NCI-H128 (cell line): ENCODE measurements around the gene MAP3K1.
"Not testable (repeated sequence)": the region's sequence is repeated elsewhere in the genome, so short reads cannot be mapped to it uniquely, and the experiment has no call there.

Experiments
- DNase-seq: peaks from one replicate; lab custom pipeline; 2025; ENCODE audit not compliant: unreplicated experiment; lab: John Stamatoyannopoulos, UW

The MAP3K1 gene

DNA sequence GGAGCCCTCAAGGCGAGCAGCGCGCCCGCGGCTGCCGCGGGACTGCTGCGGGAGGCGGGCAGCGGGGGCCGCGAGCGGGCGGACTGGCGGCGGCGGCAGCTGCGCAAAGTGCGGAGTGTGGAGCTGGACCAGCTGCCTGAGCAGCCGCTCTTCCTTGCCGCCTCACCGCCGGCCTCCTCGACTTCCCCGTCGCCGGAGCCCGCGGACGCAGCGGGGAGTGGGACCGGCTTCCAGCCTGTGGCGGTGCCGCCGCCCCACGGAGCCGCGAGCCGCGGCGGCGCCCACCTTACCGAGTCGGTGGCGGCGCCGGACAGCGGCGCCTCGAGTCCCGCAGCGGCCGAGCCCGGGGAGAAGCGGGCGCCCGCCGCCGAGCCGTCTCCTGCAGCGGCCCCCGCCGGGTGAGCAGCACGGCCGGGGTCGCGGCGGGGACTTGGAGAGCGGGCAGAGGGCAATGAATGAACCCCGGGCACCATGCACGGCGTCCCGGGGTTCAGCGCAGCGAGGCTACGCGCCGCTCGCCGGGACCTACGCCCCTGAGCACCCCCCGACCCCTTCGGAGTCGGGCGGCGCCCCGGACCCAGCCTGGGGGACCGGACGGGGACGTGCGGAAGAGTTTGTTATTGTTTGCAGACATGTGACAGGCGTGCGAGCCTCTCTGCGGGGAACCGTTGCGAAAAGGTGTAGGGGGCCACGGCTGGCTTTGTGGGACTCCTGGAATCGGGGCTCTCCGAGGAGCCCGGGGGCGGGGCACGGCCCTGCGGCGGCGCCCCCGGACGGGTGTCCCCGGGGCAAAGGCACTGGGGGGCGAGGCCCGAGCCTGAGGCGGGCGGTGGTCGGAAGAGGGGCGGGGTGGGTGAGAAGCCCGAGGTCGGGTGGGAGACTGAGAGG is 553 bp downstream of the MAP3K1 start:
- no peak for DNase-seq

DNA sequence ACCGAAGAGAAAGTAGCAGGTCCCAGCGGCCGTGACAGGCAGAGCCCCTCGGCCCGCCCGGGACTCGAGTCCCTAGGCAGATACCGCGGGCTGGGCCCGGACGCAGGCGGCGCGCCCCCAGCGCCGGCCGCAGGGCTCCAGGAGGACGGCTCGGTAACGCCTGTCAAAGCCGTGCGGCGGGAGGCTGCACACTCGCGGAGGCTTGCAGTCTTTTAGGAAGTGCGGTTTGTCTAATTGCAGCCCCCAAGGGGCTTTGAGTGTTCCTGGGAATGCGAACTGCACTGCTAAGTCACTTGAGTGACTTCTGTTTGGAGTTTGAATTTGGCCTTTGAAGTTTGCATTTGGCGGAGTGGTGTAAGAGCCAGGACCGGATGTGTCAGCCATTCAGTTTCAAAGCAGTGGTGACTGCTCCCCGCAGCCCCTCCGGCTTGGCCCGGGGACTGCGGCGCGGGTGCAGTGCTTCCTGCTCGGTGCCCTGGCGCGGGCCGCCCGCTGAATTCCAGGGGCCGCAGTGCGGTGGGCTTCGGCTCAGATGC is 1.3 kb downstream of the MAP3K1 start:
- DNase-seq = no peak

DNA sequence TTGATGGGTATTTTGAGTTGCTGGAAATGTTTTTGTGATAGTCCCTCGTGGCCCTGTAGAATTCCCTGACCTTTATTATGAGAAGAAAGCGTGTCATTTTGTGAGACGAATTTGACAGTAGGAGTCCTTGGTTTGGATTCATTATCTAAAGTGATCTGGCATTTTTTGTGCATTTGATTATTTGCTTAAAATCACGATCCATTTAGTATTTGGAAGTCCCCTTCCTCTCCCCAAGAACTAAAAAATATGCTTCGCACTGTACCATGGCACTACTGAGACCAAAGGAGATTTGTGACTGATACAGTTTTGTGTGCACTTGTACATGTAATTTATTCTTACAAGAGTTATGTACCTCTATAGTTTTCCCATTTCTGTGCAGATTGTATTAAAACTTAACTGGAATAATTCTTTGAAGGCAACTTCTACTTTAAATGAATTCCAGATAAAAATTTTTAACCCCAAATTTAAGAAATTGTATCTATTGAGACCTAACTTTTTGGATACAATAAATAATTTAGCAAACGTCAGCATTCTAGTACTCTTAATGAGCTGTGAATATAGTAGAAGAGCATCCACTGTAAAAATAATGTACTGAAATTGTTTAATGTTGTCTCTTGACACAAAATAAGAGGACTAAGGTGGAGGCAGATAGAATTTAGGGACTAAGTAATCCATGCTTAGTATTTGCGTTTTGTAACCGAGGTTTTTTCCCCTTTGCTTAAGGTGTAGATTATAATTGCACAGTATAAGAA is 2.1 kb downstream of the MAP3K1 start:
- DNase-seq = no peak

DNA sequence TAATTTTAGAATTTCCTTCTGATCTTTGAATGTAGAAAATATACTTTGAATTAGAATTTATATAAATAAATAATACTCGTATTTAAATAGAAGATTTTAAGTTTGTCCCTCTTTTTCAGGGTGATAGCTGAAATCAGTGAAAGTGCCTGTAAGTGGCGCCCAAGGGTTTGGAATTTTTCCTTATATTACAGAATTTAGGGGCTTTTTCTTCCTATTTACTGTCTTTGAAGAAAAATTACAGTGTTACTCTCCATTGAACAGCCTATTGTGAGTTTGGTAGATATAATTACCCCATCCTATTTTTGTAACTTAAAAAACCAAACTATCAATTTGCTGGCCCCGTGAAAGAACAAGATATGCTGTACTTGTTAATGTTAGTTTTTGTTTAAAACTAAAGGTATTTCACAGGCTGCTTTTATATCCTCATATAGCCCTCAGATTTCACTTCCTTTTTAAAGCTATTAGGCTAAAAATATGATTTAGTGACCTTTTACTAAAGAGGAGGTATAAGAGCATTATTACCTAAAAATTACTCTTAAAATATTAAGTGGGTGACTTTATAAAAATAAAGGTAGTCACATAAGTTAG is 3.2 kb downstream of the MAP3K1 start:
- DNase-seq = no peak

DNA sequence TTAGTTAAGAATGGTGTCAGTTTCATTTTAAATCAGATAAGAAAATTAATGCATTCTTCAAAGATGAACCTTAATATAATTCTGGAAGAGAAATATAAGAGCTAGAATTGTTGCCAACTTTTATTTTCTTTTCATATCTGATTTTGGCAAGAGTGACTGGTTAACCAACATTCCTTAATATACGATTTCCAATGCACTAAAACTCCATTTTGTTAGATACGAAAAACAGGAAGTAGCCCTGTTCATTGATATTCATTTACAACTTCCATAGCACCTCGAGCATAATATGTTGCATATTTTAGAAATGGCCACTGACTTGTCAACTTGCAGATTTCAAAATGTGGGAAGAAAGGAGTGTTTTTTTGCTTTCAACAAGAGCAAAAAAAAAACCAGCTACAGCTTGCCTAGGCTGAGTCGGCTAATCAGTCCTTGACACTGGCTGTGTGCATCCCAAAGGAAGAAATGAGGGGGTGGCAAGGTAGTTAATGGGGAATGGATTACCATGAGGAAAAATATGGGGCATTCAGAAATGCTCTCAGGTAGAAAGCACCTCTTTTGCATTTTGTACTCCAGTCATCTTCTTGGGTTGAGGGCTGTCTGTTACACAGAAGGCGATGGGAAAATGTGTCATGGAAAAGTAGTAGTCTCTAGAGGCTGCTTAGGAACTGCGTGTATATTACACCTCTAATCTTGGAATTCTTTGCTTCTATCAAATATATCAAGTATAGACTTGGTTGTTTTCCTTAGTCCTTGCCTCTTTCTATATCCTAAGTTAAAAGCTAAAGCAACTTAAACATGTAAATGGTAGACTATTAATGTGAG is 3.9 kb downstream of the MAP3K1 start:
- DNase-seq = no peak

DNA sequence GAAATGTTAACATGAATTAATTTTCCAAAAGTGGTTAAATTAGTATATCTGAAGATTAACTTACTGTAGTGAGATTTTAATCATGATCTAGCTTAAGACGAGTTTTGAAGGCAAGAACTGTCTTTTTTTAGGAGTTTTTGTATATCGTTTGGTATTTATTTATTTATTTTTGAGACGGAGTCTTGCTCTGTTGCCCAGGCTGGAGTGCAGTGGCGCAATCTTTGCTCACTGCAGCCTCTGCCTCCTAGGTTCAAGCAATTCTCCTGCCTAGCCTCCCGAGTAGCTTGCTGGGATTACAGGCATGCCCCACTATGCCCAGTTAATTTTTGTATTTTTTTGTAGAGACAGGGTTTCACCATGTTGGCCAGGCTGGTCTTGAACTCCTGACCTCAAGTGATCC is 6.5 kb downstream of the MAP3K1 start:
- not testable (repeated sequence) for DNase-seq

DNA sequence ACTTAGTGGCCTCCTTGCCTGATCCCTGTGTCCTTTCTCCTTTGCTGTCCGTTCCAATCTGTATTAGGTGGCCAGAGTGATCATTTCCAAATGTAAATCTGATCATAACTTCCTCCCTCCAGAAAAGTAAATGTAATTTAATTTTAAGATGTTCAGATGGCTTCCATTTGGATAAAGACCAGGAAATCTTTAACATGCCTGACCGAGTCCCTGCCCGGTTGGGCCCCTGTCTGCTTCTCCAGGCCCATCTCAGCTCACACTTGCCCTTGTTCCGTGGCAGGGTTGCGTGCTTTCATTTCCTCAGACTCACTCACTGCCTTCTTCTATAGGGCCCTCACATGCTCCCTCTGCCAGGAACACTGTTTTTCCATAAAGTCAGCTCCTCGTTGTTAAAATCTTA is 7.6 kb downstream of the MAP3K1 start:
- DNase-seq = no peak

DNA sequence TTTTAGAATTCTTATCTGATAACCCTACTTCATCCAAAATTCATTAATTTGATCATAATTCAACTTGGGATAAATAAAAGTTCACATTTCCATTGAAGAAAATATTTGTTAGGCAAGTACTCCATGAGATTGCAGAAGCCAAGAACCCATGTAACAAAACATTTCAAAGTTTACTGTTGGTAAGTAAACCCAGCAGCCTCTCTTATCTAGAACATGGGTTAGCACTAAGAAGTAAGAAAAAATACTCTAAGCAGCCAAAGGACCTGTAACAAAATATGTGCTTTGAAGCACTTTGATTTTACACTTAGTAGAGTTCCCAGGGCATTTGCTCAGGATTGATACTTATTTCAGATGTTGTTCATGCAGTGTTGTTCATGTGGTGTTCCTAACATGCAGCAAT is 8.7 kb downstream of the MAP3K1 start:
- DNase-seq = no peak

DNA sequence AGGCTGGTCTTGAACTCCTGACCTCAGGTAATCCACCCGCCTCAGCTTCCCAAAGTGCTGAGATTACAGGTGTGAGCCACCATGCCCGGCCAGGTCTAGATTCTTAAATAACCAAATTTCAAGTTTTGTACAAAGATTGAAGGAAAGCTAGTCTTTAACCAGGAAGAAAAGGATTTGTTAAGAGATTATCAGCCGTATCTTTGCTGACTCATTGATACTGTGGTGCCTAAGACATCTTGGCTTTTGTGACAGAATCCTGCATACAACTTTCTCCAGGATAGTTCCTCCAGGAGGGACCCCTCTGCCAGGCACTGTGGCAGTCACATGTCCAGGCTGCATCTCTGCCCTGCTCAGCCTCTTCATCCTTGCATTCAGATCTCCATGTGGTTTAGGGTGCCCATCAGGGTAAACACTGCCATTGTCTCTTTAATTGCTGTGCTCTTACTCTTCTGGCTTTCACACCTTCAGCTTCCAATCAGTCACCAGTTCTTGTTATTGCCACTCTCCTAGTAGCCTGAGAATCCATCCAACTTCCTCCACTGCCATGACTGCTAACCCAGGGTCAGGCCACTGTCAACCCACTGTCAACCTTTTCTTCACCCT is 10.0 kb downstream of the MAP3K1 start:
- DNase-seq = no peak

DNA sequence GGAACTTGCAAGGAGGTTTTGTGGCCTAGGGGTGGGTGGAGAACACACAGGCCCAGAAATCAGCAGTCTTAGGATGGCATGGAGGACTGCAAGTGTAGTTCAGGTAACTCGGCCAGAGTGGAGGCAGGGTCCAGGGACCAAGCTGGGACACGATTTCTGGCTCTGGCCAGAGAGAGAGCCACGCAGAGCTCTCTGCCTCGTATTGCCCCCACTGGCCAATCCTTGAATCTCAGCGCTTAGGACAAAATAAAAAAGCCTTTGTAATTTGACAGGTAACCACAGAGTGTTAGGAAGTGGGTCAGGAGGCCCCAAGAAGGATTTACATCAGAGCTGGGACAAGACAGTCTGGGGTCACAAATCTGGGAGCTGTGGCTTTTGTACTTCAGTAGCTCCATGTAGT is 11.7 kb downstream of the MAP3K1 start:
- DNase-seq = no peak

DNA sequence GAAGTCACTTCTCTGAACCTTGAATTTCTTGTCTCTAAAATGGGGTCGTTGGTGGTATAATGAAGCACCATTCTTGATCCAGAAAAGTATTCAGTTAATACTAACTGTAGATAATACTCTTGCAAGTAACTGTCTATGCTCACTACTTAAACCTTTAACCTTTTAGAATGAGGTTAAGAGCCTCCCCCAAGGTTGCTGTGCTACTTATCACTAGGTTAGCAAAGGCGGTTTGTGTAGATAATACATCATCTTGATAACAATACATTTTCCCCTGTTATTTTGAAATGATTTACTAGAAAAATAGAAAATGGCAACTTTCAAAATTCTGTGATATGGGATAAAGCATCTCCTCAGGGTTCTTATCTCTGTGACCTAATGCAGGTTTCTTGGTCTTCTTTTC is 12.6 kb downstream of the MAP3K1 start:
- no peak for DNase-seq

DNA sequence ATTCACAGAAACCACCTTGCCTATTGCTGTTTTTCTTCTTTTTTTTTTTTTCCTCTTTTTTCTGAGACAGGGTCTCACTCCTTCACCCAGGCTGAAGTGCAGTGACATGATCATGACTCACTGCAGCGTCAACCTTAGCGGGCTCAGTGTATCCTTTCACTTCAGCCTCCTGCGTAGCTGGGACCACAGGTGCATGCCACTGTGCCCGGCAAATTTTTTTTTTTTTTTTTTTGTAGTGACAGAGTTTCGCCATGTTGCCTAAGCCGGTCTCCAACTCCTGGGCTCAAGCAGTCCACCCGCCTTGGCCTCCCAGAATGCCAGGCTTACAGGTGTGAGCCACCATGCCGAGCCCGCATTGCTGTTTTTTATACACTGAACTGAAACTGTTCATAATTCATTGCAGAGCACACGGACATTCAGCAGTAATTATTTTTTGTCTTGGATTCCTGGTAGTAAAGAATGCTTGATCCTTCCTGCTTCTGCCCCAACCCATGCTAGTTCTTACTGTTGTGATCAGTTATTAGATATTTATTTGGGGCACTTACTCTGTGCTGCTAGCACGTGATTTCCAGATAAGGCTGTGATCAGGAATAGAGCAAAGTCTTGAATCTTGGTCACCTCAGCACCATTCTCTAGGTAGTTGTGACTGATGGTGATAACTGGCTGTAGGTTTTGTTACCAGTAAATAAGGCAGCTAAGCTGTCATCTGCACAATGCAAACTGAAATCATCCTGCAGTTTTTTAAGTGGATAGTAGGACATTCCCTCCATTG is 14.0 kb downstream of the MAP3K1 start:
- no peak for DNase-seq

DNA sequence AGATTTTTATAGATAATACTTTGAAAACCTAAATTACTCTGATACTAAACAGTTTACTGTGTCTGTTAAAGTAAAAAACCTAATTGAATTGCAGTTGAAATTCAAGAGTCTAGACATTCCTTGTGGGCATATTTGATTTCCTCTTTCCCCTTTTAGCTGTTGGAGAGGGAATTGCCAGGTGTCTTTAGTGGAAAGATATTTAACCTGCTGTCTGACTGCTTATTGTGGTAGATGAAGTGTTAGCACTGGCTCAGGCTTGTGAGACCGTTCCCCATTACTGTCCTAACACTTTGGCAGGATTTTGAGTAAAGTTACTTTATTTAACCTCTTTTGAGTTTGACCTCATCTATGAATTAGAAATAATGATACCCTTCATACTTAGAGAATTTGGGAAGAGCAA is 16.4 kb downstream of the MAP3K1 start:
- no peak for DNase-seq

DNA sequence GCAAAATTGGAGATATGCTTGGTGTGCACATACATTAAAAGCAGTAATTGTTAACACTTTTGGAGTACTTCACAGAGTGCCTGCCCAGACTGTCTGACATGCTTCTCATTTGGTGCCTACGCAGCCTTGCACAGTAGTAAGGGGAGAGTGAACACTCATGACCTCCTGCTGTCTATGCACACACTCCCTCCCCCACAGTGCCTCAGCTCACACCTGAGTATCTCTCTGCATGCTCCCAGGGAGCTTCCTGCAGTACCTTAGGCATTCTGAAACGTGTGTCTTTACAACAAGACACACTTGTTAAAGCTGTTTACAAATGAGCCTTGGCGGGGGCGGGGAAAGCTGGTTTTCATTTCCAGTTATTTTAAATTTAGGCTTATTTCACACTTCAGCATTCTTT is 18.0 kb downstream of the MAP3K1 start:
- no peak for DNase-seq

DNA sequence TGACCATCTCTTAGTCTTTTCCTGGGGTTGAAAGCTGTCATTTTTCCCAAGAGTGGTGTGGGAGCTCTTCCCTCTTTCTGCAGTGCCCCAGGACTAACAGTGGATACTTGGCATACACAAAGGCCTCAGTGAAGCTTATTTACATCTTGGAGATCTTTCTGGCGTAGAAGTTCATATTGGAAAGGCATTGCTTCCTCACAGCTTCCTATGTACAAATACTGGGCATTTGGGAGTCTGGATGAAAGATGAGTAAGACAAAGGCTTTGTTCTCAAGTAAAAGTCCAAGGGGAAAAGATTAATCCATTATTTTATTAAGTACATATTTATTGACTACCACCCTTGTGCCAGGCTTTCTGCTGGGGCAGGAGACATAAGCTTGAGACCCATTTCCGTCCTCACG is 22.0 kb downstream of the MAP3K1 start:
- no peak for DNase-seq

DNA sequence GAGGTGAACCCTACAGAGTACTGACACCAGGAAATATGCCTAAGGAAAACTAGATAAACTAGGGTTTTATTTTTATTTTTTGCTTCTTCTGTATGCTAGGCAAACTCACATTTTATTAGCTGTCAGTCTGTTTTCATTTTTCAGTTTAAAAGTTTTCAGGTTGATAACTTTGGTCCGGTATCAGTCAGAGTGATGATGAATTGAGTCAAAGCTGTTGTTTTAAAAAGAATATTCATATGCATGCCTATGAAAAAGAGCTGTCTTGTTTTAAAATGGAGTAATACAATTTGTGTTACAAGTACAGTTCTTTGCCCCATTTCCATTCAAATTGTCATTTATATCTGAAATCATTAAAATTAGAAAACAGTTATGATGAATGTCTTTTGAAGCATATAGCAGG is 22.6 kb downstream of the MAP3K1 start:
- no peak for DNase-seq

DNA sequence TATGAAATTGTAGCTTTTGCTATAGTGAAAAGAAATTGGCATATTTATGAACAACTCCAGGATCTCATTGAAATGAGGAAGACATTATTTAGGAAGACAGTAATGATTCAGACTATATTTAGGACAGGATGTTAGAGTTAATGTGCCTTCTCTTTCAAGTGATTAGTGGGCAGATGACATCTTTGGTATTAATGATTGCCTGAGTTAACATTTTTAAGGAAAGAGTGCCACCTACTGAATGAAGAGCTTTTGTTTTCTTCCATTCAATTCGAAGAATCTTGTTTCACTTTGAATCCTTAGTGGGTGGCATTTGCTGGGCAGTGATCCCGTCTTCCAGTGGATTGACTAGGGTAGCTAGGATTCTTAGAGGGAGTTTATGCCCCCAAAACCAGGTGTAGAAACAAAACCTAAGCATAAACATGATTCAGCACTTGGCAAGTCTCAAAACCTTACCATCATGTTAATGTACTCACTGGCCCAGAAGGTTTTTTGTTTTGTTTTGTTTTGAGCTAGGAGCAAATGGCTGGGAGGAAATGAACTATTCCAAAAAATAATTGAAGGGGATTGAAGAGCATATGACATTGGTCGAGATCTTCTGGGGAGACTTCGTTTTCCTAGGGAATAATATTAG is 23.2 kb downstream of the MAP3K1 start:
- no peak for DNase-seq

DNA sequence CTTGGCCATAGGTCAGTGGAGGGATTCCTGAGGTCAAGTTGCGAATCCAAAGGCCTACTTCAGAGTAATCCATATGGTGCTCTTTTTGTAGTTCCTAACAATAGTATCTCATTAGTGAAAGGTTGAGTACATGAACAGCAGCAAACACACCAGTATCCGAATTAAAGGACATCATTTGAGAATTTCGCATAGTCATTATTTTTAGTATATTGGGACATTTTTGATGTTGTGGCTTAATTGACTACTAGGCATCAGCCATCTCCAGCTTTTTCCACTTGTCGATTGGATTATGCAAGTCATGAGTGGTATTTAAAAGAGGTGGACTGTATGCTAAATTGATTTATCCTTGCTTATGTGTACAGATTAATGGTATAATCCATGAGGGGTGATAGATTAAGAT is 23.7 kb downstream of the MAP3K1 start:
- no peak for DNase-seq

DNA sequence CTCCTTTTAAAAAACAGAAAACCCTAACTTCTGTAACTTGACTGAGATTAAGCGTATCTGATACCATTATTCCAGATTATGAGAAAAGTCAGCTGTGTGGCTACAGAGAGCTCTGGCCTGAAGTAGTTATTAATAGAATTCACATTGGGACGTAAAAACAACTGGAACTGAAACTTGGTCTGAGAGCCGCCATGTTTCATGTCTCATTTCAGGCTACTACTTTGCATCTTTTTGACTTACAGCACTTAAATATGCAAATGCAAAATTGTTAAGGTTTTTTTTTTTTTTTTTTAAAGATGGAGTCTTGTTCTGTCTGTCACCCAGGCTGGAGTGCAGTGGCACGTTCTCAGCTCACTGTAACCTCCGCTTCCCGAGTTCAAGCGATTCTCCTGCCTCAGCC is 25.2 kb downstream of the MAP3K1 start:
- DNase-seq = no peak
